ENCODE data around the gene NFKBIB. TPM values are rescaled to one million over a fixed set of nuclear protein-coding genes. Genes with fewer than 3 reads are reported as not detected.

The NFKBIB gene
- total and polyA plus RNA-seq, 2 of the 8 experiments (the other 6 are each of a cell fraction or from before 2014, with no cell fraction given) = 37.3 to 44.1 TPM

DNA sequence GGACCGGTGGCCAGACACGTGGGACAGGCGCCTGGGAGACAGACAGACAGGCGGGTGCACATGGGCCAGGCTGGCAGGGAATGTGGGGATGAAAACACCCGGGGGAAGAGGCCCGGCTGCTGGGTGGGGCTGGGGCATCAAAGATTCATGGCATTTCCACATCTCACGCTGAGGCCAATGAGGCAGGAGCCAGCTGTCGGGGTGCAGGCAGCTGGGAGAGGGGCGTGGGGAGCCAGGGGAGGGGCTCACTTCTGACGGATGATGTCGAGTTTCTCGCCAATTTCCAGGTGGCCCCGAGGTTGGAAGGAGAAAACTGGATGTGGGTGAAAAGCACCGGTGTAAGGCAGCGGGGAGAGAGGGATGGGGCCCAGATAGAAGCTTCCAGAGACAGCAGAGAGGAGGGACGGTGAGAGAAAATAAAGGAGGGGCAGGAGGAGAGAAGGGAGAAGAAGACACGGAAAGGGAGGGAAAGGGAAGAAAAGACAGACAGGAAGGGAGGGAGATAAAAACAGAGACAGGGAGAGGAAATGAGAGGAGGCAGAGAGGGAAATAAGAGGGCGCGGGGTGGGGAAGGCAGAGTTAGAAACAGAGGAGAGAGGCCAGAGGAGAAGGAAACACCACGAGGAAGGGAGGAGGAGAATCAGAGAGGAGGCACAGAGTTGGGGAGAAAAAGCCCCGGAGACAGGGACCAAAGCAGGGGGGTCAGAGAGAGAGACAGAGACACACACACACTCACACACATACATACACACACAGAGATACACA lies 20.2 kb downstream of the NFKBIB start:
- Histone ChIP-seq H4K8ac (ENCODE audit: extremely low read depth, insufficient read depth, low read length) (no peak overlapping the region), H2BK5ac (ENCODE audit: low read depth, low read length) (no peak overlapping the region), H4K91ac (replicated peaks; ENCODE audit: insufficient read length, low read length) (no peak overlapping the region), H3K27me3 (replicated peaks in 1 of 4; ENCODE audit: control insufficient read depth in 3 of 4, extremely low read depth in 1 of 4, insufficient read depth in 3 of 4, low read length in 3 of 4) (no peaks in the 10 kb centered on the region), H3K23me2 (ENCODE audit: low read depth, low read length) (peaks cover 6% of the 10 kb centered on the region; the same call in 1 of the 2 replicates), H2AFZ (ENCODE audit: low read length) (no peak overlapping the region), H3K4me2 (ENCODE audit: insufficient read depth in 1 of 2, low read depth in 2 of 2, low read length in 2 of 2) (no peak overlapping the region), H3K9ac (replicated peaks in 1 of 4; ENCODE audit: extremely low read depth in 1 of 4, low read depth in 3 of 4, low read length in 3 of 4) (no peak overlapping the region), H3K4ac (replicated peaks; ENCODE audit: insufficient read length, low read depth, low read length) (no peak overlapping the region), H3K23ac (ENCODE audit: insufficient read length) (no peak overlapping the region), H3K27ac (ENCODE audit: low read depth, low read length) (no peak overlapping the region), H3K14ac (ENCODE audit: insufficient read length) (no peak overlapping the region), H2BK12ac (ENCODE audit: low read depth, low read length) (no peak overlapping the region), H4K5ac (ENCODE audit: insufficient read length, low read depth, low read length) (no peak overlapping the region), H2BK120ac (replicated peaks; ENCODE audit: low read depth, low read length) (no peak overlapping the region), H2BK15ac (ENCODE audit: low read length) (no peak overlapping the region; the same call in 1 of the 2 replicates), H3K56ac (replicated peaks; ENCODE audit: insufficient read length, low read depth, low read length) (no peak overlapping the region), H3K18ac (ENCODE audit: extremely low read depth, low read length) (no peak overlapping the region), H4K20me1 (replicated peaks in 1 of 2; ENCODE audit: control insufficient read depth in 1 of 2, insufficient read depth in 2 of 2, low read length in 2 of 2) (peaks cover 0 to 10% of the 10 kb centered on the region in 2 experiments), H3K79me2 (ENCODE audit: control insufficient read depth in 1 of 2, insufficient read depth in 2 of 2, low read length in 2 of 2) (no peaks in the 10 kb centered on the region; a peak in 1 of 4 replicates), H3K4me3 (ENCODE audit: extremely low read depth in 1 of 4, insufficient read depth in 2 of 4, low read depth in 3 of 4, low read length in 4 of 4) (no peak overlapping the region), H3K4me1 (replicated peaks in 1 of 4; ENCODE audit: control insufficient read depth in 3 of 4, insufficient read depth in 4 of 4, low read length in 3 of 4) (no peaks in the 10 kb centered on the region), H3K36me3 (ENCODE audit: control insufficient read depth in 2 of 4, insufficient read depth in 4 of 4, low read length in 3 of 4) (peaks cover 6 to 35% (median 21%) of the 10 kb centered on the region in 4 experiments), H2BK20ac (ENCODE audit: low read length) (no peak overlapping the region), H3K79me1 (ENCODE audit: low read depth, low read length) (no peaks in the 10 kb centered on the region), H2AK5ac (ENCODE audit: low read depth, low read length) (no peak overlapping the region; the same call in 1 of the 2 replicates), H3K9me3 (ENCODE audit: insufficient read depth in 2 of 2, low read depth in 1 of 2, low read length in 1 of 2) (no peaks in the 10 kb centered on the region)
- POLR2A ChIA-PET (ENCODE audit: partially characterized antibody) = interaction anchor here (0.8 to 2.4 kb wide), 6 partner anchors 10 to 197 kb away, joined by 3 to 10 read pairs (median 5); partner anchors contain the start of genes MRPS12, NFKBIB, SARS2 and SIRT2
- 94% methylated on average over 14 of the region's 21 CpGs; no CpG with 5 or more reads in 1 of the 2 experiments for WGBS, 2 experiments (ENCODE audit: extremely low coverage in 1 of 2, insufficient coverage in 1 of 2, insufficient read length in 1 of 2, insufficient replicate concordance in 2 of 2, low coverage in 1 of 2, low lambda C conversion rate in 2 of 2, missing lambda C conversion rate in 1 of 2)
- no peak for DNase-seq (ENCODE audit: low read depth in 1 of 2, low spot score in 2 of 2)
- CTCF ChIA-PET (ENCODE audit: partially characterized antibody) = no interaction called here
- no peak for FAIRE-seq
- TF ChIP-seq ASH2L (IDR thresholded peaks at IDR 0.05; ENCODE audit: low read length) = no peak
- no peak for TF ChIP-seq SAP30 (IDR thresholded peaks at IDR 0.05; ENCODE audit: insufficient read depth, insufficient replicate concordance, low read length)
- TF ChIP-seq JUN (IDR thresholded peaks at IDR 0.05; ENCODE audit: low read depth, low read length) = no peak
- no peak for TF ChIP-seq SP1 (IDR thresholded peaks at IDR 0.05; ENCODE audit: low read depth, low read length)
- no peak for TF ChIP-seq POU5F1 (IDR thresholded peaks at IDR 0.05; ENCODE audit: low read depth, low read length)
- TF ChIP-seq, protein P1, sequence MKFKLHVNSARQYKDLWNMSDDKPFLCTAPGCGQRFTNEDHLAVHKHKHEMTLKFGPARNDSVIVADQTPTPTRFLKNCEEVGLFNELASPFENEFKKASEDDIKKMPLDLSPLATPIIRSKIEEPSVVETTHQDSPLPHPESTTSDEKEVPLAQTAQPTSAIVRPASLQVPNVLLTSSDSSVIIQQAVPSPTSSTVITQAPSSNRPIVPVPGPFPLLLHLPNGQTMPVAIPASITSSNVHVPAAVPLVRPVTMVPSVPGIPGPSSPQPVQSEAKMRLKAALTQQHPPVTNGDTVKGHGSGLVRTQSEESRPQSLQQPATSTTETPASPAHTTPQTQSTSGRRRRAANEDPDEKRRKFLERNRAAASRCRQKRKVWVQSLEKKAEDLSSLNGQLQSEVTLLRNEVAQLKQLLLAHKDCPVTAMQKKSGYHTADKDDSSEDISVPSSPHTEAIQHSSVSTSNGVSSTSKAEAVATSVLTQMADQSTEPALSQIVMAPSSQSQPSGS (IDR thresholded peaks at IDR 0.05; ENCODE audit: low read length) = no peak
- no peak for TF ChIP-seq RFX5 (IDR thresholded peaks at IDR 0.05; ENCODE audit: borderline replicate concordance, low read depth, low read length)
- no peak for TF ChIP-seq CEBPB (IDR thresholded peaks at IDR 0.05; ENCODE audit: low read depth, low read length)
- TF ChIP-seq MAFK (IDR thresholded peaks at IDR 0.05; ENCODE audit: low read depth, low read length) = no peak
- no peak for TF ChIP-seq POLR2A (IDR thresholded peaks at IDR 0.05; ENCODE audit: control extremely low read depth in 1 of 2, low read depth in 2 of 2, low read length in 2 of 2)
- TF ChIP-seq TBP (IDR thresholded peaks at IDR 0.05; ENCODE audit: low read depth, low read length) = no peak
- no peak for TF ChIP-seq KDM4A (IDR thresholded peaks at IDR 0.05; ENCODE audit: low read depth, low read length, severe bottlenecking)

All from H1 (cell line).